GM18907 (cell line): ENCODE data around the gene PSMC5.

Experiments used
- ATAC-seq: cut with Tn5 transposase; IDR thresholded peaks from one replicate; pipeline ENCODE4 v1.9.1; 2021; ENCODE audit warnings: mild to moderate bottlenecking, moderate library complexity; ENCODE audit not compliant: unreplicated experiment

Gene PSMC5

DNA sequence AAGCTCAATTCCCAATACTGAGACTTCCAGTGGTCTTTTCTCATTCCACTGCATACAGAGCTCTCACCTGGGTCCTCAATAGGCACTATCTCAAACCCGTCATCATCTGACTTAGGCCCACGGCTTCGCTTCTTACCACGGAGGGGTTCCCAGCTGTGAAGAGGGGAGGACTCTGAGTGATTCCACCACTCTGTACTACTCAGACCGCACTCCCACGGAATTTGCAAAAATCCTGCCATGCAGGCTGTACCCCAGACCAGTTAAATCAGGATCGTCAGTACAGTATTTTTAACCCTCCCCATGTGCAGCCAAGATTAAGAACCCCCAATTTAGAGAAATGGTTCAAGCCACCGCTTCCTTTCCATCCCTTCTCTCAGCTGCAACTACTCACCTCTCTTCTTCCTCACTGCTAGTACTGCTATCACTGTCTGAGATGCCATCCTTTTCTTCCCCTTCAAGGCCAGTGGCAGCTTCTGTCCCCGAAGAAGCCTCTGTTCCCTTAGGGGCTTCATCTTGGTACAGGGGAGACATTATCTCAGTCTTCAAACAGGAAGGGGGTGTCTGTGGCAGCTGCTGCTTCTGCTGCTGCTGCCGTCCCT, 6.2 kb upstream of the PSMC5 start:
- ATAC-seq = no peak

DNA sequence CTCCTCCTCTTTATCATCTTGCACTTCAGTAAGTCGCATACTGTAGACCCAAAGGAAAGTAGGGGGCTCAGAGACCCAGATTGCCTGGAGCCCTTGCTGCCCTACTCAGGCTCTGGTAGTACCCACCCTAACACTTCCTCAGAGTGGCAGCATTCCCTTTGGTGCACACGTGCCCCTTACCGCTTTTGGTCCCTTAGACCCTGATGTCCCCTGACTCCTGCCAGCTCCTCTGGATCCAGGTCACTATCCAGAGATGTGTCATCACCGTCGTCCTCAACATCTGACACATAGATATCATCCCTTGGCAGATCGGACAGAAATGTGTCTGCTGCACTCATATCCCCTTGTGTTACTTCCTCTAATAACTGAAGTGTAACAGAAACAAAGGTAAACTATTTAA, 5.4 kb upstream of the PSMC5 start:
- no peak for ATAC-seq

DNA sequence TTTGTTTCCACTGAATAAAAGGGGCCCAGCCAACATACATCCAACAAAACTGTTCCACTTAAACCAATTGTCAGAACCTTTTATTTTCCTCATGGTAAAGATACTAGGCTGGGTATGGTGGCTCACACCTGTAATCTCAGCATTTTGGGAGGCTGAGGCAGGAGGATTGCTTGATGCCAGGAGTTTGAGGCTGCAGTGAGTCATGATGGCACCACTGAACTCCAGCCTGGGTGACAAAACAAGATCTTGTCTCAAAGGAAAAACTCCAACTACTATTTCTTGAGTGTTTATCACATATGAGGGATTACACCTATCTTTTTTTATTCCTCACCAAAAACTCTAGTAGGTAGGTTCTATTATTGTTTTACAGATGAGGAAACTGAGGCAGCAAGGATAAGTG, 4.7 kb upstream of the PSMC5 start:
- ATAC-seq = no peak

DNA sequence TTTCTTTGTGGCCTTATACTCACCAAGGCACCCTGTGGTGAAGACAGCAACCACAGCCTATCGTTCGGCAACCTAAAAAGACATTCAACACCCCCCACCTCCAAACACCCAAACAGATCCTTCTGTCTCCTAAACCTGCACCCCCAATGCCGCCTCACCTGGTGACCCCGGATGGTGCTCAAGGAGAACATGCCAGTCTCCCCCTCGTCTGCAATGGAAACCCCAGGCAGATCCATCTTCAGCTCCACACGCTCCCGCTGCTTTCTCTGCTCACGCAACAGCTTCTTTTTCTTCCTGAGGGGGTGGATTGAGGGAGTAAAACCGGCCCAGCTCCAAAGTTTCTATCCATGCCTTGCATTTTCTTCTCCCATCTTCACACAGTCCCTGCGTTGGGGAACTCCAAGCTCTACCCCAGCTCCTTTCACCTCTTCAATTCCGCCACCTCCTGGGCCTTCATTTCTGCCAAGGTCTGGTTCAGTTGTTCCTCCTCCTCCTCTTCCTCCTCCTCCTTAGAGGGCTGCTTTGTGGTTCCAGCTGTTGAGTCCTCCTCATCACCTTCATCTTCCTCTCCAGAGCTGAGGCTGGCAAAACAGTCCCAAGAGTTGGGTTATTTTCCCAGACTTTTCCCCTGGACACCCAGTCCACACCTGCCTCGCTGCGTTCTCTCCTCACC, 3.4 kb upstream of the PSMC5 start:
- ATAC-seq = no peak

DNA sequence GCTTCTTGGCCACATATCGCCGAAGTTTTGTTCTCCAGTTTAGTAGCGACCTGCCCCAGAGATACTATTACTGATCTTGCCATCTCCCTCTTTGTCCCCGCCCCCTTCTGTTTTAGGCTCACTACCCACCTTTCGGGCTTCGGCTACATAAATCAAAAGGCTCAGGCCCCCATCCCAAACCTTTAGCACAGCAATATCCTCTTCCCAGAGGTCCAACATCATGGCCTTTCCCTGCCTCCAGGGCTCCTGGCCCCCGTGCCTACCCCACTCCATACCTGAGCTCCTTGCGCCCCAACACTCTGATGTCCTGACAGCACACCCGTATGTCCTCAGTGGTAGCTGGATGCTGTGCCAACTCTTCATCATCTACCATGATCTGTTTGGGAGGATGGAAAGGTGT, 2.9 kb upstream of the PSMC5 start:
- no peak for ATAC-seq

DNA sequence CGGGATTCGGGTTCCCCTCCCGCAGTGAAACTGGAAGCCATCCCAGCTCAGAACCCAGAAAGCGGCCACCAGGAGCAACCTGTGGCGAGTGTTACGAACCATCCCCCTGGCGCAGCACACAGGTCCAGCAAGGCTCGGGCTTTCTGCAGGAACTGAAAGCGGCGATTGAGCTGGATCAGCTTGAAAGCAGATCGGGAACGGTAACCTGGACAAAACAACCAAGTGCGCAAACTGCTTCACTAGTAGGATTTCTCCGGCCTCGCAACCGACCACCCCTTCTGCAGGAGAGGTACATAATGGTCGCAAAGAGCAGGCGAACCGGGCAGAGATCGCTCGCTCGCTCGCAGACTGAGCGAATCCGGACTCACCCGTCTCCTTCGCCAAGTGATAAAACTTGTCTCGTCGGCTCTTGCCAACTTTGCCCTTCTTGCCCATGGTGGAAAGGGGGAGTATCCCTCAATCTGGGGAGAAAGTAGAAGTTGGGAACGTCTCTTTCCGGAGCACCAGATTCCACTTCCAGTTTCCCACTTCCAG, 696 bp upstream of the PSMC5 start:
- peak; percentile 13 for ATAC-seq

DNA sequence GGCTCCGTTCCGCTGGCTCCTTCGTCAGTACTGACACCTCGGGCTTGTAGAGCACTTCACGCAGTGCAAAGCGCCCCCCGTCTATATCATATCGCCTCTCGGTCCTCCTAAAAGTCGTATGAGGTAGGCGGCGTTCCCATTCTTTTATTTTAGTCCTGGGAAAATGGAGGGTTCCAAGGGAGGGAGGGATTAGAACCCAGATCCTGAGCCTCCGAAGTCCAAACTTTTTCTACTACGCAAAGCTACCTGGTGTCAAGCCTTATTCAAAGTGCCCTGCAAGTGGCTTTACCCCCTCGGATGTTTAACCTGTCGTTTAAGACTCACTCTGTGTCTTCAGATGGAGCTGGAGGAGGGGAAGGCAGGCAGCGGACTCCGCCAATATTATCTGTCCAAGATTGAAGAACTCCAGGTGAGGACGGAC, 580 bp downstream of the PSMC5 start:
- no peak for ATAC-seq

DNA sequence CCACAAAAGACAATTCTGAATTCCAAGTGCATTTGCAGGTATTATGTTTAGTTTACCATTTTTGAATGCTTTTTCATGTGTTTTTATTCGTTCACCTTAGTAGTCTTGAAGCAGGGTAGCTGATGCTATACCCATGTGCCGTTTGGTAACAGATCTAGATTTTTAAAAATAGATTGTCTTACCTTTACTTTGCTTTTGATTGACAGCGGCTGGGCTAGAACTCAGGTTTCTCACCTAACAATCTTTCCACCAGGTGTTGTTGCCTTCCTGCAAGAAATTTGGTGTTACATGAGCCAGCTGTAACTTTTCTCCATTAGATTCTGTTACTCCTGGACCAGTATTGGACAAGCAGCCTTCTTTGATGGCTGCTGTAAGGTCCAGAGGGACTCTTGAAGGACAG, 1.7 kb downstream of the PSMC5 start:
- no peak for ATAC-seq

DNA sequence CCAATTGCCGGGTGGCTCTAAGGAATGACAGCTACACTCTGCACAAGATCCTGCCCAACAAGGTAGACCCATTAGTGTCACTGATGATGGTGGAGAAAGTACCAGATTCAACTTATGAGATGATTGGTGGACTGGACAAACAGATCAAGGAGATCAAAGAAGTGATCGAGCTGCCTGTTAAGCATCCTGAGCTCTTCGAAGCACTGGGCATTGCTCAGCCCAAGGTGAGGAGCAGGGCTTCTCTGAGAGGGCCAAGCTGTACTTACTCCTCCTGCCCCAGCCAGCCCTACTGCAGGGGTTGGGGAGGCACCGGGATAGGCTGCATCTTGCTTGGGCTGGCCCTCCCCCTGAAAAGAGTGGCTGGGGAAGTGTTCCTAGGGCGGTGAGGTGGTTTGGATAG, 3.0 kb downstream of the PSMC5 start:
- ATAC-seq = no peak

DNA sequence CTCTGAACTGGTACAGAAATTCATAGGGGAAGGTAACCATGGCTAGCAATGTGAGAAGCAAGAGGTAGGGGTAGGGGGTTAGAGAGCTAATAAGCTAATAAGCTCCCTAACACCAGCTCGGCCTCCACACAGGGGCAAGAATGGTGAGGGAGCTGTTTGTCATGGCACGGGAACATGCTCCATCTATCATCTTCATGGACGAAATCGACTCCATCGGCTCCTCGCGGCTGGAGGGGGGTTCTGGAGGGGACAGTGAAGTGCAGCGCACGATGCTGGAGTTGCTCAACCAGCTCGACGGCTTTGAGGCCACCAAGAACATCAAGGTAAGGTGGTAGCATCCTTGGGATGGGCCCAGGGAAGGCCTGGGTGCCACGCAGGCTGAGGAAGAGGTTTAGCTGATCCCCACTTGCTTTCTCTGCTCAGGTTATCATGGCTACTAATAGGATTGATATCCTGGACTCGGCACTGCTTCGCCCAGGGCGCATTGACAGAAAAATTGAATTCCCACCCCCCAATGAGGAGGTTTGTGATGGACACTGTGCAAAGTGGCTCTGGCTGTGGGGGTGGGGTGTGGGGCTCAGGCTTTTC, 3.8 kb downstream of the PSMC5 start:
- no peak for ATAC-seq

DNA sequence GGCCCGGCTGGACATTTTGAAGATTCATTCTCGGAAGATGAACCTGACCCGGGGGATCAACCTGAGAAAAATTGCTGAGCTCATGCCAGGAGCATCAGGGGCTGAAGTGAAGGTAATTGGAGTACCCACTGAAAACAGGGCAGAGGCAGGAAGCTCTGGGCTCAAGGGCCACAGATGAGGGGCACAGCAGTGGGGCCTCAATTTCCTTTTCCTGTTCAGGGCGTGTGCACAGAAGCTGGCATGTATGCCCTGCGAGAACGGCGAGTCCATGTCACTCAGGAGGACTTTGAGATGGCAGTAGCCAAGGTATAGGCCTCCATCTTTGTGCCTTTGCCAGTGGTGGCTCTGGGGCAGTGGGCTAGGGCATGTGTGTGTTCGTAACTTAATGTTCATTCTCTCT, 4.3 kb downstream of the PSMC5 start:
- ATAC-seq = no peak

DNA sequence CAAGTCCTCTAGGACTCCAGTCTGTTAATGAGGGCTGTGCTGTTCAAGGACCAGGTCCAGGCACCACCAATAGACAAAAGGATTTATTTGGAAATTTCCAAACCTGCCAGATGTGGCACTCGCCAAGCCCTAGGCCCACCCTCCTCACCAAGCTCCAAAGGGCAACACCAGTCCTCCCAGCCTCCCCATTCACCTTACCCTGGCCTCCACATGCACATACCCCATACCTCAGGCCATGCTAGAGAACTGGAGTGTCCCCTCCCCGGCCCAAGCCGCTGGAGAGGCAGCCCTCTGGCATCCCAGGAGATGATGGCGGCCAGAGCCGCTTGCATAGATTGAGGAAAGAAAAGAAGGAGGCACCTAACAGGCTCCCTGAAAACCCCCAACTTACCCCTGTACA, 4.8 kb downstream of the PSMC5 start:
- no peak for ATAC-seq

DNA sequence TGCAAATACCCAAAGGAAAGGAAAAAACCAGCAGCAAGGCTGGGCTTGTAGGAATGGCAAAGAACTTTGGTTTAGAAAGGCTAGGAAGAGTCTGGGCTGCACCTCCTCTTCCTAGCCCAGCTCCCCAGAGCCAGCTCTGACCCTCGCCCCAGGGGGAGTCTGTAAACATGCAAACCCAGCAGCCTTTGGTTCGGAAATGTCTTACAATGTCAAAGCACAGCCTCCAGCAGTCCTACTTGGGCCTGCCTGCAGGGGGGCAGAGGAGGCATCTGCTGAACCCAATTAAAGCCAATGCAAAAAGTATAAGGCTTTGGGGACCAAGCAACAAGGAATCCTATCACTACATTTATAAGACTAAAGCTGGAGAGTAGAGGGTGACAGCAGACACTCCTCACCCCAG, 5.2 kb downstream of the PSMC5 start:
- no peak for ATAC-seq

DNA sequence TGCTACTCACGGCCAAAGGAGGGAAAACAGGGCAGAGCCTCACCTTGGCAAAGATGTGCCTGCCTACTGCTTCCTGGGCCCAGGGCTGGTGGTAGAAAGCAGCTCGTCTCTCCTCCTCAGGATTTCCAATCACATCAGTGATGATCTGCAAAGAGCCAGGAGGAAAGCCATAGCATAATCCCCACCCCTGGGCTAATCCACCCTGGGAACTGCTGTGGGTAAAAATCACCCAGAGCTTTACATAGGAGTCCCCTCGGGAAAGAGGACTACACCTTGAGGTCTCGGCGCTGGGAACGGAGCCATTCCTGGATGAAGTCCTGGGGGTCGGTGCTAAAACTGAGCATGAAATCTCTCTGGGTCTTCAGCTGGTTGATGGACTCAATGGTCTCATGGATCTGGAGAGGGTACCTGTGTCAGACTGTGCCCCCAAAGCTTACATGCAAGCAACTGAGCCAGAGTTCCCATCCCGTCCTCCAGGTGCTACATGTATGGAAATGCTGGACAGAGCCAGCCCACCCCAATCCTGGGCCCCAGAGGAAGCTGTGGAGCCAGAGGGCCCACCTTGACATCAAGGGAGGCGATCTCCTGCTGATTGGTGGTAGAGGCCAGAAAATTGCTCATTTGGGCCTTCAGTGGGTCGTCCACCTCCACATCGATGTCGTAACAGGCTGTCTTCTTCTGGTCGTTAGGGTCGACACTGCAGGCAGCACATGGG, 6.0 kb downstream of the PSMC5 start:
- ATAC-seq = no peak

DNA sequence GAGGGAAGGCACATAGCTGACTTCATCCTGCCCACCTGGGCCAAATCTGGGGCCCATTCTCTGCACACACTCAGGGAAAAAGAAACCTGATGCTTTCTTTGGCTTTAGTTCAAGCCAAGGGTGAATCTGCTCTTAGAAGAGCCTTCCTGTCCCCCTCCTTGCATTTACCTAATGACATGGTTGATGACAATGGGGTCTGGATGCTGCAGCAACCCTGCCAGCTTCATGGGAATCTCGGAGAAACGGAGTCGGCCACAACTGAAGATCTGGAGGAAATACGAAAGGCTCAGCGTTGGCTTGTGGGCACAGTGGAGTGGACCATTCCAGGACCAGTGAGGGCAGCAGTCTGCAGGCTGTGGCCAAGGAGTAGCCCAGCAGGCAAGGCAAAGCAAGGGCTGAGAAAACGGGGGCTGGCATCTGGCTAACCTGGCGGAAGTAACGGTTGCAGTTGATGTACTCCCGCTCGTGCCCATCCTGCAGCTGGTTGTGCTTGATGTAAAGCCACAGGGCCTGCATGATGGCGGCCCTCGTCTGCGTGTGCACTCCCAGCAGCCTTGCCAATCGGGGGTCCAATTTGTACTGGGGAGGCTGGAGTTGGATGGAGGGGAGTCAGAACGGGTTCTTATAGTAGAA, 6.6 kb downstream of the PSMC5 start:
- ATAC-seq = no peak

DNA sequence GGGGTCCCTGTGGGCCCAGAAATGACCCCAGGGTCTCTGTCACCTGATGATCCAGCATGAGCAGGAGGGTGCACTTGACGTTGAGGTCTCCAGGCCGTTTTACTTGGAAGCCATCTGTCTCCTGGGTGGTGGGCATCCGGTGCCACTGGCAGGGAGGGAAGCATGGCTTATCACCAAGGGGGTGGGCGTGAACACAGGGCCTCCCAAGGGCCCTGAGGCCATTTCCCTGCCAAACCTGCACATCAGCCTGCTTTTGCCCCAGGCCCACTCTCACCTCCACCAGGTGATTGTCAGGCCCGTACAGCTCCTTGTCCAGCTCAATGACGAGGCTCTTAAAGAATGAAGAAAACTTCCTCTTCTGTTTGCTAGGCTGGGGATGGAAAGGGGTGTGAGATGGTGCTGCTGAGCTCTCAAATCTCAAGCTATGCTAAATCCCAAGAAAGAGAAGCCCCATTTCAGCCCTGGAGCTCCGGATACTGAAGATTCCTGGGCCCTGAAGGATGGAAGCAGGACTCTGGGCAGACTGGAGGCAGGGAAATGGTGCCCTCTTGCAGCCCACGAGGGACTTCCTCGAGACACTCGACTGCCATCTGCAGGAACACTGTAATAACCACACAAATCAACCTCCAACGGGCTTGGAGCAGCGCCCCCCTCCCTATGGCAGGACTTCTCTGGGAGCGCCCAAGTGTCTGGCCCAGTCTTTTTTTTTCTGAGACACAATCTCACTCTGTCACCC, 7.4 kb downstream of the PSMC5 start:
- ATAC-seq = peak; percentile 55

DNA sequence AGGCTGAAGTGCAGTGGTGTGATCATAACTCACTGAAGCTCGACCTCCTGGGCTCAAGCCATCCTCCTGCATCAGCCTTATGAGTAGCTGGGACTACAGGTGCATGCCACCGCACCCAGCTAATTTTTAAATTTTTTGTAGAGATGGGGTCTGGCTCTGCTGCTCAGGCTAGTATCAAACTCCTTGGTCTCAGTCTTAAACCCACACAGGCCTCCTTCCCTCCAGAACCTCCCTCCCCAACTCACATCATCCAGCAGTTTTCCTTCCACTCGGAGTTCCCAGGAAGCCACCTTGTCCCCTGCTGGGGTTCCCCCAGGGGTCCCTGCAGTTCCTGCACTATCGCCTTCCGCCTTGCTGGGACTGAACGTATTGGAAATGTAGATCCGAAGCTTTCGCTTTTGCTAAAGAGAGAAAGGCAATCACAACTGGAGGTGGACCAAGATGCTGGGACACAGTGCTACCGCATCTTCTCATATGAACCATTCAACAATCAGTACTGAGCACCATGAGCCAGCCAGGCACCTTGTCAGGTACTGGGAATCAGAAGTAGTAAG, 8.0 kb downstream of the PSMC5 start:
- no peak for ATAC-seq

DNA sequence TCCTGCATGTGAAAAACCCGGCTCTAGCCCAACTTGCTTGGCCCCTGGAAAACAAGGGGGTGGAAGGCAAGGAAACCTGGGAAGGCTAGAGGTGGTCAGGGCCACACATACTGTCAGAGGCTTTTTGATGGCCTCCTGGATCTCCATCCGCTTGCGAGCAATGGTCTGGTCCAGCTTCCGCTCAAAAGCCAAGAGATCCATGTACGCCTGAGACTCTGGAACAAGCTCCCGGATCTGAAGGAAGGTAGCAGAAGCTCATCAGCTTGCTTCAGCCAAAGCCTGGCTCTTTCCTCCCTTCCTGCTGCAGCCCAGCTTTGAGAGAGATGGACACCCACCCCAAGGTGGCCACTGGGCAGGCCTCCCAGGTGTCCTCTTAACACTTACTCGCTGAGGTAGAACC, 9.6 kb downstream of the PSMC5 start:
- no peak for ATAC-seq

DNA sequence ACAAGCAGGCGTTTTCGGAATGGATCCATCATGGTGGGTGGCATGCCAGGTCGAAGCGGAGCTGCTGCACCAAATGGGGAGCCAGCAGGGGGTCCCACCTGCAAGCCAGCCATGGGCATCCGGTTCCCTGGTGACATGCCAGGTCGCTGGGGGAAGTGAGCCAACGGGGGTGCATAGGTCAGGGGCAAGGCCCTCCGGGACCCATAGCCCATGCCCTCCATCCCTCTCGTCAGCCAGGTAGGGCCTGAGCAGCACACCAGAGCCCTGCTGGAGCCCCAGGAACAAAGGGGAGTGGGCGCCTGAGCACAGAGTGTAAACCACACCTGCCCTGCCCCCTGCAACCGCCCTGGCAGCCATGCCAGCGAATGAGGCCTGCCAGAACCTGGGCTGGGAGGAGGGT, 10.2 kb downstream of the PSMC5 start:
- no peak for ATAC-seq

DNA sequence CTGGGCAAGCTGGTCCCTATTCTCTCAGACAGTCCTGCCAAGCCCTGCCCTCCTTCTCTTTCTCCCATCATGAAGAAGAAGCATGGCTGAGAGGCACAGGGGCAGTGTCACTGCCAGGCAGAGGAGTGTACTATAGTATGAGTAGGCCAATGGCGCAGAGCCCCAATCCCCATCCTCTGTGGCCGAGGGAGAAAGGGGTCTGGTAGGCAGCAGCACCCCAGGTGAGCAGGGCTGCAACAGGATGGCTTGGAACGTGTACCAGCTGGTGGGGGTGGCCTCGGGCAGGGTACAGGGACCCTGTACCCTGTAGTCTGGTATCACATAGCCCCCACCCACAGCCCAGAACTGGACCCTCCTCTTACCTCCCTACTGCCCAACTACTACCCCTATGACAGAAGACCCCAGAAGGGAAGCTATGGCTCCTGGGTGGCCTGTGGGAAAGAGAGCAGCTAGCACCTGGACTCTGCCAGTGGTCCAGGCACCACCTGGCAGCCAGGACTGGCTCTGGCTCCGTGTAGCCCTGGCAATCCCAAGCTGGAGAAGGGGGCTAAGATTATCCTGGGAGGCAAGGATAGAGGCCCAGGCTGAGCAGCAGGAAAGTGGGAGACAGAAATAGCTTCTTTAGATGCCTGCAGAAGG, 10.8 kb downstream of the PSMC5 start:
- ATAC-seq = no peak
